HCT116 (cell line): ENCODE measurements around the gene SHH. TPM values are rescaled to one million over a fixed set of nuclear protein-coding genes. Genes with fewer than 3 reads are reported as not detected.

ENCODE experiments used
- ATAC-seq: fragments of 200-7000 bp; cut with Tn5 transposase; 2 replicates; pipeline ENCODE4 v1.9.1; 2020; ENCODE audit warnings: mild to moderate bottlenecking, moderate library complexity
- BruUV-seq: library from RNA; stranded (reverse); fragments of 400-500 nt; replicated peaks from 2 replicates; lab custom pipeline; 2021; lab: Mats Ljungman, UMichigan
- CTCF ChIA-PET: fragments of 300-600 bp; sonication (Branson Sonifier 250); formaldehyde crosslinking; loops from one replicate; lab custom pipeline; 2021; ENCODE audit warnings: antibody characterized with exemption; lab: Charles Lee
- POLR2A ChIA-PET: fragments of 300-600, 350-600 bp; sonication (Branson Sonifier 250); formaldehyde crosslinking; loops from one replicate; lab custom pipeline; 2021; ENCODE audit warnings: antibody characterized with exemption; lab: Charles Lee
- RAD21 ChIA-PET, 2 experiments: fragments of 300-600 bp; sonication (Branson Sonifier 250); formaldehyde crosslinking; loops; one replicate each; lab custom pipeline; 2023; ENCODE audit warnings: low total read pairs in 2 of 2; ENCODE audit not compliant: uncharacterized antibody in 2 of 2, unreplicated experiment in 2 of 2, low non-redundant PET in 1 of 2; lab: Charles Lee
- DNase-seq: peaks from one replicate; pipeline ENCODE4 v3.0.0-alpha.2; 2010; ENCODE audit warnings: low read depth, low spot score
- H2AFZ ChIP-seq: fragments of 200-600 bp; shearing (Covaris generic), sonication (generic); 2 replicates; pipeline ENCODE4 v1.6.1; 2017; ENCODE audit warnings: low read depth, mixed run types, mixed read lengths, antibody characterized with exemption, low read length; ENCODE audit not compliant: poor library complexity, severe bottlenecking
- H3K27ac ChIP-seq: 2 replicates; pipeline ENCODE4 v1.5.1; 2012; ENCODE audit warnings: low read depth, low read length
- H3K27me3 ChIP-seq: fragments of 200-600 bp; sonication (generic); 2 replicates; pipeline ENCODE4 v1.6.1; 2016; ENCODE audit warnings: mixed run types, low read length, mixed read lengths; ENCODE audit not compliant: insufficient read depth
- H3K36me3 ChIP-seq, 2 experiments: fragments of 200-500 bp in 1 of 2; fragments of 200-600 bp in 1 of 2; sonication (Bioruptor generic) in 1 of 2; sonication (generic) in 1 of 2; 2 replicates each; pipeline versions ENCODE4 v1.5.1 to v1.6.1; 2014 to 2016; ENCODE audit warnings: low read length in 2 of 2, inconsistent platforms in 1 of 2, mixed read lengths in 1 of 2, mixed run types in 1 of 2; ENCODE audit not compliant: insufficient read depth in 2 of 2, control insufficient read depth in 1 of 2
- H3K4me1 ChIP-seq, 2 experiments: fragments of 200-600 bp in 1 of 2; sonication (generic) in 1 of 2; 2 replicates each; pipeline versions ENCODE4 v1.5.1 to v1.6.1; 2012 to 2017; ENCODE audit warnings: low read length in 2 of 2, inconsistent platforms in 1 of 2, mild to moderate bottlenecking in 1 of 2, mixed read lengths in 1 of 2, mixed run types in 1 of 2, moderate library complexity in 1 of 2; ENCODE audit not compliant: insufficient read depth in 2 of 2, control insufficient read depth in 1 of 2
- H3K4me2 ChIP-seq: fragments of 200-600 bp; sonication (generic); 2 replicates; pipeline ENCODE4 v1.6.1; 2017; ENCODE audit warnings: mixed run types, low read length, mixed read lengths
- H3K4me3 ChIP-seq, 2 experiments: fragments of 200-600 bp in 1 of 2; sonication (generic) in 1 of 2; replicated peaks in 1 of 2; 2 replicates each; pipeline ENCODE4 v1.5.1; 2011 to 2016; ENCODE audit warnings: low read length in 2 of 2, control low read depth in 1 of 2, low read depth in 1 of 2, mild to moderate bottlenecking in 1 of 2, mixed read lengths in 1 of 2, mixed run types in 1 of 2
- H3K79me2 ChIP-seq: fragments of 200-600 bp; sonication (generic); 2 replicates; pipeline ENCODE4 v1.6.1; 2017; ENCODE audit warnings: mild to moderate bottlenecking, mixed run types, low read length, moderate library complexity, mixed read lengths; ENCODE audit not compliant: insufficient read depth
- H3K9ac ChIP-seq: fragments of 200-600 bp; sonication (generic); 2 replicates; pipeline ENCODE4 v1.6.1; 2016; ENCODE audit warnings: low read length, mixed read lengths
- H3K9me2 ChIP-seq: fragments of 200-600 bp; sonication (generic), shearing (Covaris generic); 2 replicates; pipeline ENCODE4 v1.6.1; 2017; ENCODE audit warnings: mixed run types, mild to moderate bottlenecking, moderate library complexity; ENCODE audit not compliant: insufficient read depth
- H3K9me3 ChIP-seq, 2 experiments: fragments of 200-500 bp in 1 of 2; fragments of 200-600 bp in 1 of 2; sonication (Bioruptor generic) in 1 of 2; sonication (generic) in 1 of 2; 2 replicates each; pipeline ENCODE4 v1.6.1; 2014 to 2017; ENCODE audit warnings: low read length in 2 of 2, mixed read lengths in 2 of 2, inconsistent platforms in 1 of 2, low read depth in 1 of 2, mild to moderate bottlenecking in 1 of 2, mixed run types in 1 of 2, moderate library complexity in 1 of 2; ENCODE audit not compliant: control insufficient read depth in 1 of 2, insufficient read depth in 1 of 2
- H4K20me1 ChIP-seq: fragments of 200-600 bp; sonication (generic), shearing (Covaris generic); 2 replicates; pipeline ENCODE4 v1.6.1; 2017; ENCODE audit warnings: mixed run types, mild to moderate bottlenecking, moderate library complexity; ENCODE audit not compliant: insufficient read depth
- CBX3 ChIP-seq: IDR thresholded peaks from 2 replicates; pipeline ENCODE4 v1.6.1; 2012; ENCODE audit warnings: low read depth
- CEBPB ChIP-seq: IDR thresholded peaks from 2 replicates; pipeline ENCODE4 v1.6.1; 2012; ENCODE audit warnings: low read depth
- EGR1 ChIP-seq: IDR thresholded peaks from 2 replicates; pipeline ENCODE4 v1.6.1; 2012; ENCODE audit warnings: low read depth
- ELF1 ChIP-seq: IDR thresholded peaks from 2 replicates; pipeline ENCODE4 v1.6.1; 2012; ENCODE audit warnings: low read depth, borderline replicate concordance
- EZH2 ChIP-seq: fragments of 200-600 bp; sonication (generic); IDR thresholded peaks from 2 replicates; pipeline ENCODE4 v1.6.1; 2017; ENCODE audit warnings: antibody characterized with exemption, mixed run types
- EZH2phosphoT487 ChIP-seq: fragments of 200-600 bp; IDR thresholded peaks from 2 replicates; pipeline ENCODE4 v1.6.1; 2018; ENCODE audit warnings: antibody characterized with exemption, borderline replicate concordance
- JUND ChIP-seq: IDR thresholded peaks from 2 replicates; pipeline ENCODE4 v1.6.1; 2012
- POLR2A ChIP-seq: IDR thresholded peaks from 2 replicates; pipeline ENCODE4 v1.7.0; 2011; ENCODE audit warnings: borderline replicate concordance; ENCODE audit not compliant: insufficient read depth, insufficient read length; ENCODE audit errors: extremely low read depth
- POLR2AphosphoS5 ChIP-seq: IDR thresholded peaks from 2 replicates; pipeline ENCODE4 v1.6.1; 2011; ENCODE audit warnings: mild to moderate bottlenecking, low read depth, low read length, moderate library complexity
- RAD21 ChIP-seq: IDR thresholded peaks from 2 replicates; pipeline ENCODE4 v1.6.1; 2012; ENCODE audit warnings: low read depth, mild to moderate bottlenecking
- SIN3A ChIP-seq: IDR thresholded peaks from 2 replicates; pipeline ENCODE4 v1.6.1; 2012; ENCODE audit warnings: low read depth
- SP1 ChIP-seq: IDR thresholded peaks from 2 replicates; pipeline ENCODE4 v1.6.1; 2012; ENCODE audit warnings: low read depth
- SRF ChIP-seq: IDR thresholded peaks from 2 replicates; pipeline ENCODE4 v1.6.1; 2012; ENCODE audit warnings: low read depth
- TCF7L2 ChIP-seq: IDR thresholded peaks from 2 replicates; pipeline ENCODE4 v1.7.0; 2011; ENCODE audit warnings: borderline replicate concordance, inconsistent platforms; ENCODE audit not compliant: insufficient read depth, insufficient read length; ENCODE audit errors: extremely low read depth
- YY1 ChIP-seq: IDR thresholded peaks from 2 replicates; pipeline ENCODE4 v1.6.1; 2011; ENCODE audit warnings: low read length, low read depth, moderate library complexity, mild to moderate bottlenecking; ENCODE audit not compliant: insufficient replicate concordance; ENCODE audit errors: extremely low read depth
- ZBTB33 ChIP-seq: IDR thresholded peaks from 2 replicates; pipeline ENCODE4 v1.6.1; 2011; ENCODE audit warnings: mild to moderate bottlenecking, low read length, moderate library complexity; ENCODE audit not compliant: insufficient replicate concordance; ENCODE audit errors: extremely low read depth
- ZNF274 ChIP-seq: fragments of 200-500 bp; sonication (Bioruptor generic); IDR thresholded peaks from 2 replicates; pipeline ENCODE4 v1.6.1; 2014; ENCODE audit warnings: mild to moderate bottlenecking, low read depth, low read length, inconsistent platforms
- intact Hi-C: fragments of 100-400 bp; cut with micrococcal nuclease; formaldehyde crosslinking; loops from 2 replicates; pipeline ENCODE4 v1.10.0; 2022
- total RNA-seq: library from RNA; stranded (reverse); gene quantifications from one replicate; pipeline ENCODE4 v1.2.1, GENCODE V29; 2021; ENCODE audit not compliant: unreplicated experiment
- TF ChIP-seq, protein P1 (sequence below): IDR thresholded peaks from 2 replicates; pipeline ENCODE4 v1.6.1; 2012; ENCODE audit warnings: low read depth
- TF ChIP-seq, protein P2 (sequence below): IDR thresholded peaks from 2 replicates; pipeline ENCODE4 v1.6.1; 2012

The SHH gene
- total RNA-seq, 1 experiment from 2014 or later, result 0.32 TPM

- ATAC-seq (no peak), DNase-seq (no peak)
- H3K27me3 ChIP-seq, result 0 out of 2 replicates have a peak, but pooled peaks cover 5% of the 10 kb centered on the region
- no peaks in the 10 kb centered on the region for H3K9me2 ChIP-seq
- H2AFZ ChIP-seq, result no peak overlapping the region
- no peaks in the 10 kb centered on the region for H4K20me1 ChIP-seq
- POLR2A ChIA-PET, result no interaction called here
- no TSS peak for BruUV-seq
- H3K9me3 ChIP-seq, result no peaks in the 10 kb centered on the region
- H3K27ac ChIP-seq, result no peak overlapping the region
- no peaks in the 10 kb centered on the region for H3K36me3 ChIP-seq
- peaks cover 4 to 11% of the 10 kb centered on the region in 2 experiments; a peak in 3 of 4 replicates for H3K4me1 ChIP-seq
- RAD21 ChIA-PET, result no interaction called here
- TF ChIP-seq CBX3 (no peak), ZBTB33 (no peak), YY1 (no peak), RAD21 (no peak), POLR2A (no peak), CEBPB (no peak), TCF7L2 (no peak), ZNF274 (no peak), EZH2phosphoT487 (no peak), EGR1 (no peak), EZH2 (no peak), SRF (no peak), ELF1 (no peak), JUND (no peak), SP1 (no peak), POLR2AphosphoS5 (no peak), SIN3A (no peak)
- TF ChIP-seq, protein P1, sequence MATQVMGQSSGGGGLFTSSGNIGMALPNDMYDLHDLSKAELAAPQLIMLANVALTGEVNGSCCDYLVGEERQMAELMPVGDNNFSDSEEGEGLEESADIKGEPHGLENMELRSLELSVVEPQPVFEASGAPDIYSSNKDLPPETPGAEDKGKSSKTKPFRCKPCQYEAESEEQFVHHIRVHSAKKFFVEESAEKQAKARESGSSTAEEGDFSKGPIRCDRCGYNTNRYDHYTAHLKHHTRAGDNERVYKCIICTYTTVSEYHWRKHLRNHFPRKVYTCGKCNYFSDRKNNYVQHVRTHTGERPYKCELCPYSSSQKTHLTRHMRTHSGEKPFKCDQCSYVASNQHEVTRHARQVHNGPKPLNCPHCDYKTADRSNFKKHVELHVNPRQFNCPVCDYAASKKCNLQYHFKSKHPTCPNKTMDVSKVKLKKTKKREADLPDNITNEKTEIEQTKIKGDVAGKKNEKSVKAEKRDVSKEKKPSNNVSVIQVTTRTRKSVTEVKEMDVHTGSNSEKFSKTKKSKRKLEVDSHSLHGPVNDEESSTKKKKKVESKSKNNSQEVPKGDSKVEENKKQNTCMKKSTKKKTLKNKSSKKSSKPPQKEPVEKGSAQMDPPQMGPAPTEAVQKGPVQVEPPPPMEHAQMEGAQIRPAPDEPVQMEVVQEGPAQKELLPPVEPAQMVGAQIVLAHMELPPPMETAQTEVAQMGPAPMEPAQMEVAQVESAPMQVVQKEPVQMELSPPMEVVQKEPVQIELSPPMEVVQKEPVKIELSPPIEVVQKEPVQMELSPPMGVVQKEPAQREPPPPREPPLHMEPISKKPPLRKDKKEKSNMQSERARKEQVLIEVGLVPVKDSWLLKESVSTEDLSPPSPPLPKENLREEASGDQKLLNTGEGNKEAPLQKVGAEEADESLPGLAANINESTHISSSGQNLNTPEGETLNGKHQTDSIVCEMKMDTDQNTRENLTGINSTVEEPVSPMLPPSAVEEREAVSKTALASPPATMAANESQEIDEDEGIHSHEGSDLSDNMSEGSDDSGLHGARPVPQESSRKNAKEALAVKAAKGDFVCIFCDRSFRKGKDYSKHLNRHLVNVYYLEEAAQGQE, result no peak
- TF ChIP-seq, protein P2, sequence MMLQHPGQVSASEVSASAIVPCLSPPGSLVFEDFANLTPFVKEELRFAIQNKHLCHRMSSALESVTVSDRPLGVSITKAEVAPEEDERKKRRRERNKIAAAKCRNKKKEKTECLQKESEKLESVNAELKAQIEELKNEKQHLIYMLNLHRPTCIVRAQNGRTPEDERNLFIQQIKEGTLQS, result no peak
- CTCF ChIA-PET, result no interaction called here
- H3K79me2 ChIP-seq, result no peaks in the 10 kb centered on the region
- no peak overlapping the region for H3K4me2 ChIP-seq
- intact Hi-C loops, result no loop called here
- no peak overlapping the region for H3K4me3 ChIP-seq
- H3K9ac ChIP-seq, result no peak overlapping the region
These were observed 2.8 kb downstream of the SHH start for GRCh38 chr7:155809332-155809946.
